Testis (tissue), 2 donors: ENCODE results near the gene ENTREP3.

ENCODE experiments used
- CTCF ChIP-seq, 3 experiments: fragments of 450-650 bp in 2 of 3; fragments of 200-600 bp in 1 of 3; sonication (generic) in 1 of 3; IDR thresholded peaks; one replicate each; pipeline ENCODE4 v1.5.1; 2016 to 2019; ENCODE audit warnings: antibody characterized with exemption in 3 of 3, mild to moderate bottlenecking in 2 of 3, moderate library complexity in 1 of 3
- POLR2A ChIP-seq: fragments of 450-650 bp; IDR thresholded peaks from one replicate; pipeline ENCODE4 v1.6.1; 2017; ENCODE audit warnings: antibody characterized with exemption, mild to moderate bottlenecking, moderate library complexity

- TF ChIP-seq POLR2A (no peak), CTCF (IDR thresholded peaks at IDR 0.05) (no peak)
Measured at GRCh38 chr1:155295942-155296267, 40.6 kb upstream of the ENTREP3 start.
